CD4-positive, CD25-positive, alpha-beta regulatory T cell (primary cell): ENCODE measurements around the gene FASN. TPM values are rescaled to one million over a fixed set of nuclear protein-coding genes. Genes with fewer than 3 reads are reported as not detected.
A peak's percentile ranks its signal among the peaks of the same experiment; 100 is the strongest.

Experiments used
- ATAC-seq, 2 donors: fragments of 150-1000 bp; cut with Tn5 transposase; one replicate each; pipeline ENCODE4 v1.10.0; 2021; ENCODE audit warnings: low read depth in 2 of 2, moderate number of reproducible peaks in 2 of 2, moderate library complexity in 1 of 2
- DNase-seq, 3 donors: peaks; one replicate each; pipeline versions ENCODE4 v3.0.0 to v3.0.0-alpha.2; 2012 to 2022; ENCODE audit warnings: mixed read lengths in 1 of 3
- H3K27ac ChIP-seq: one replicate; pipeline ENCODE4 v1.7.0; 2013; ENCODE audit warnings: mild to moderate bottlenecking, low read length; ENCODE audit not compliant: insufficient read depth, poor library complexity, severe bottlenecking
- H3K27me3 ChIP-seq: one replicate; pipeline ENCODE4 v1.7.0; 2013; ENCODE audit warnings: low read length; ENCODE audit not compliant: control insufficient read depth, insufficient read depth
- H3K36me3 ChIP-seq: one replicate; pipeline ENCODE4 v1.7.0; 2013; ENCODE audit warnings: mild to moderate bottlenecking, low read length, moderate library complexity; ENCODE audit not compliant: control insufficient read depth, insufficient read depth
- H3K4me1 ChIP-seq: 2 replicates; pipeline ENCODE4 v1.7.0; 2013; ENCODE audit warnings: mild to moderate bottlenecking, low read length; ENCODE audit not compliant: insufficient read depth, control insufficient read depth, poor library complexity, severe bottlenecking
- H3K4me3 ChIP-seq: one replicate; pipeline ENCODE4 v1.7.0; 2013; ENCODE audit warnings: low read depth, mild to moderate bottlenecking, low read length, moderate library complexity
- H3K9me3 ChIP-seq, 2 experiments: 1 replicate in 1 of 2; 2 replicates in 1 of 2; pipeline ENCODE4 v1.7.0; 2013; ENCODE audit warnings: low read length in 2 of 2, mild to moderate bottlenecking in 1 of 2, moderate library complexity in 1 of 2; ENCODE audit not compliant: control insufficient read depth in 2 of 2
- H3K27ac Mint-ChIP-seq, 3 donors: one replicate each; pipeline ENCODE4 v1.8.0; 2020 to 2022; ENCODE audit warnings: mild to moderate bottlenecking in 3 of 3, mixed read lengths in 3 of 3, moderate library complexity in 2 of 3
- H3K27me3 Mint-ChIP-seq: one replicate; pipeline ENCODE4 v1.8.0; 2022; ENCODE audit warnings: mild to moderate bottlenecking, mixed read lengths
- H3K36me3 Mint-ChIP-seq: one replicate; pipeline ENCODE4 v1.8.0; 2020; ENCODE audit warnings: mixed read lengths
- H3K4me1 Mint-ChIP-seq, 4 donors: one replicate each; pipeline ENCODE4 v1.8.0; 2020 to 2022; ENCODE audit warnings: mixed read lengths in 4 of 4, mild to moderate bottlenecking in 1 of 4
- H3K4me3 Mint-ChIP-seq, 4 donors: one replicate each; pipeline ENCODE4 v1.8.0; 2020 to 2022; ENCODE audit warnings: mild to moderate bottlenecking in 4 of 4, mixed read lengths in 4 of 4, moderate library complexity in 3 of 4
- H3K9me3 Mint-ChIP-seq, 7 donors: one replicate each; pipeline ENCODE4 v1.8.0; 2020 to 2022; ENCODE audit warnings: mixed read lengths in 7 of 7, mild to moderate bottlenecking in 3 of 7, moderate library complexity in 2 of 7
- polyA plus RNA-seq, 4 donors: library from polyadenylated mRNA; unstranded; fragments of 300-500 nt; fragmentation: Illumina TruSeq; gene quantifications; one replicate each; pipeline ENCODE4 v1.2.3, GENCODE V29; 2021
- total RNA-seq: library from RNA; stranded (reverse); gene quantifications from one replicate; pipeline ENCODE4 v1.2.3, GENCODE V29; 2022

FASN gene
- total and polyA plus RNA-seq, 5 donors from 2014 or later = 0.23 to 153 (median 0.79) TPM

GRCh38 chr17:82103553-82104451, 5.8 kb upstream of the FASN start:
- no peaks in the 10 kb centered on the region for H3K36me3 Mint-ChIP-seq
- H3K27me3 Mint-ChIP-seq = no peaks in the 10 kb centered on the region
- Histone ChIP-seq H3K27me3 (no peaks in the 10 kb centered on the region), H3K36me3 (no peaks in the 10 kb centered on the region), H3K9me3 (no peaks in the 10 kb centered on the region), H3K4me1 (peaks cover 39% of the 10 kb centered on the region), H3K4me3 (no peak overlapping the region), H3K27ac (no peak overlapping the region)
- H3K4me1 Mint-ChIP-seq = peaks cover 0 to 50% (median 8%) of the 10 kb centered on the region in 4 donors
- ATAC-seq (no peak), DNase-seq (no peak)
- H3K4me3 Mint-ChIP-seq = peak overlapping the region in 1 of 4 donors; percentile 9
- H3K27ac Mint-ChIP-seq = peak overlapping the region in 1 of 3 donors; percentile 84
- no peaks in the 10 kb centered on the region for H3K9me3 Mint-ChIP-seq

DNA sequence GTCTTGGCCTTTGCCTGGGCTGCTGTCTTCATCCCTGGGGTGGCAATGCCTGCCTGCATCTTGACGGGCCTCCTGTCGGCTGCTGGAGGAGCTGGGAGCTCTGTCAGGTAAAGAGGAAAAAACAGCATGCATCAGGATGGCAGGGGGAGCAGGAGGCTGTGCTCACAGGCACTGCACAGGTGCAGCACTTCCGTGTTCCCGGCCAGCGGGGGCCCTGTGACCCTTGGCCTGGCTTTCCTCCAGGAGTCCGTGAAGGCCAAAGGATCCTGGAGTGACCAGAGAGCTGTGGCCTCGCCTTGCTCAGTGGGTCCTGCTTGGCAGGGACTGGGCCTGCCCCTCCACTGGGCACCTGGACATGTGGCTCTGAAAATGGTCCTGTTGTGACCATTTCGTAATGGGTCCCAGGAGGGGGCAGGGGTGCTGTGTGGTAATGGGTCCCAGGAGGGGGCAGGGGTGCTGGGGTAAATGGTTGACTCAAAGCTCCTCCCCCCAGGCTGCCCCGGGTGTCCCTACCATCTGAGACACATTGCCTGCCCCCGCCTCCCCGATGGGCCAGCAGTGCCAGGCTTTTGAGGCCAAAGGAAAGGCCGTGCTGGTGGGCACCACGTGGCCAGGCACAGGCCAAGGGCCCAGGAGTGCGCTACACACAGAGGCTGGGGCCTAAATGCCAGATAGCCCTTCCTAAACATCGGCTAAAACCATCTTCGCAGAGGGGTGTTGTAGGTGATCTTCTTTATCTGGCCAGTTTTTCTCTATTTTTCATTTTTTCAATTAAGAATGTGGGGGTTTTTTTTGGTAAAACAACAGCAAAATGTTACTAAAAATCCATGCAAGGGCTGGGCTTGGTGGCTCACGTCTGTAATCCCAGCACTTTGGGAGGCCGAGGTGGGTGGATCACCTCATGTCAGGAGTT, 4.0 kb upstream of the FASN start:
- Histone ChIP-seq H3K36me3 (no peaks in the 10 kb centered on the region), H3K27me3 (no peaks in the 10 kb centered on the region), H3K4me1 (peaks cover 35% of the 10 kb centered on the region), H3K4me3 (no peak overlapping the region), H3K9me3 (no peaks in the 10 kb centered on the region), H3K27ac (no peak overlapping the region)
- H3K4me1 Mint-ChIP-seq = peaks cover 0 to 37% (median 8%) of the 10 kb centered on the region in 4 donors
- no peaks in the 10 kb centered on the region for H3K9me3 Mint-ChIP-seq
- no peak for ATAC-seq
- H3K27me3 Mint-ChIP-seq = no peaks in the 10 kb centered on the region
- peak overlapping the region in 3 of 4 donors; percentile 38 to 89 (median 58) for H3K4me3 Mint-ChIP-seq
- no peaks in the 10 kb centered on the region for H3K36me3 Mint-ChIP-seq
- DNase-seq = no peak
- peak overlapping the region in 2 of 3 donors; percentile 52 to 84 for H3K27ac Mint-ChIP-seq

GRCh38 chr17:82101301-82101715, 3.3 kb upstream of the FASN start:
- H3K9me3 ChIP-seq = no peaks in the 10 kb centered on the region
- H3K4me1 ChIP-seq = peaks cover 35% of the 10 kb centered on the region
- H3K36me3 ChIP-seq = no peaks in the 10 kb centered on the region
- peak overlapping the region; percentile 24 to 89 (median 62) for H3K4me3 Mint-ChIP-seq
- H3K36me3 Mint-ChIP-seq = no peaks in the 10 kb centered on the region
- DNase-seq = no peak
- no peak overlapping the region for H3K27ac ChIP-seq
- no peaks in the 10 kb centered on the region for H3K9me3 Mint-ChIP-seq
- H3K4me1 Mint-ChIP-seq = peaks cover 0 to 33% (median 7%) of the 10 kb centered on the region in 4 donors
- H3K4me3 ChIP-seq = no peak overlapping the region
- no peaks in the 10 kb centered on the region for H3K27me3 Mint-ChIP-seq
- H3K27me3 ChIP-seq = no peaks in the 10 kb centered on the region
- ATAC-seq = no peak
- no peak overlapping the region for H3K27ac Mint-ChIP-seq

DNA sequence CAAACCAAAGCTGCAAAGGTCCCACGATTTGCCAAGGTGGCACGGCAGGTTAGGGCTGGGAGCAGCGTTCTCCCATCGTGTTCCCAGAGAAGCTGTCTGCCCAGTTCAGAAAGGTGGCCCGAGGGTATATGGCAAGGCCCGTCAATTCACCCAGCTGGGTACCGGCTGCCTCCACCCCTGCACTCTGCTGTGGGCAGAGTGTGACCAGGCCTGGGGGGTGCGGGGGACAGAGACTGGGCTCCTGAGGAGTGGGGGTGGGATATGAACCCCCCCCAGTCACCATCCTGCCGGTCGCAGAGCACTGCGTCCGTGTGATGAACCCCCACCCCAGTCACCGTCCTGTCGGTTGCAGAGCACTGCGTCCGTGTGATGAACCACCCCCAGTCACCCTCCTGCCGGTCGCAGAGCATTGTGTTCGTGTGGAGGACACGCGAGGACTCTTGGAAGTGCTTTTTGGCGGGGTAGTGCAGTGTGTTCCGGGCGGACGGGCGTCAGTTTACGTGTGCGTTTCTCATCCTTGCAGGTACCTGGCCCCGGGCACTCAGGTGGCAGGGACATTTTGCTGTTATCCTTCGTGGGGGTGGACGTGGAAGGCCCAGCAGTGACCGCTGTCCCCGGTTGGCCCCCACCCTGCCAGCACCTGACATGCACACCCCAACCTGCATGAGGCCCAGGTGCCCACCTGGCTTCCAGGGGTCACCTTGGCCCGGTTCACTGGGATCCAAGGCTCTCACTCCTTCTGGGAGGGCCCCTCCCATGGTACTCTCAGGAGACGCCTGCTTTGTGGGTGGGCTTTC, 2.7 kb upstream of the FASN start:
- no peak for DNase-seq

GRCh38 chr17:82098939-82099763, 1.1 kb upstream of the FASN start:
- H3K36me3 ChIP-seq = no peaks in the 10 kb centered on the region
- ATAC-seq (no peak), DNase-seq (peak in 1 of 3 donors; percentile 29)
- H3K9me3 ChIP-seq = no peaks in the 10 kb centered on the region
- H3K4me1 ChIP-seq = peaks cover 21% of the 10 kb centered on the region
- peak overlapping the region; percentile 81 to 89 (median 85) for H3K4me3 Mint-ChIP-seq
- no peak overlapping the region for H3K4me3 ChIP-seq
- peak overlapping the region in 2 of 3 donors; percentile 38 to 76 for H3K27ac Mint-ChIP-seq
- no peaks in the 10 kb centered on the region for H3K27me3 ChIP-seq
- H3K36me3 Mint-ChIP-seq = no peaks in the 10 kb centered on the region
- peaks cover 0 to 19% (median 3%) of the 10 kb centered on the region in 4 donors for H3K4me1 Mint-ChIP-seq
- H3K27ac ChIP-seq = peak overlapping the region; percentile 86
- H3K27me3 Mint-ChIP-seq = no peaks in the 10 kb centered on the region
- no peaks in the 10 kb centered on the region for H3K9me3 Mint-ChIP-seq

More for the DNA sequence above, 2.7 kb upstream of the FASN start:
- Mint-ChIP-seq H3K36me3 (no peaks in the 10 kb centered on the region), H3K9me3 (no peaks in the 10 kb centered on the region), H3K4me3 (peak overlapping the region; percentile 81 to 89 (median 85)), H3K27me3 (no peaks in the 10 kb centered on the region), H3K27ac (peak overlapping the region in 2 of 3 donors; percentile 14 to 46), H3K4me1 (peaks cover 0 to 29% (median 4%) of the 10 kb centered on the region in 4 donors)
- no peaks in the 10 kb centered on the region for H3K9me3 ChIP-seq
- no peak overlapping the region for H3K4me3 ChIP-seq
- H3K36me3 ChIP-seq = no peaks in the 10 kb centered on the region
- ATAC-seq = no peak
- H3K4me1 ChIP-seq = peaks cover 31% of the 10 kb centered on the region
- H3K27me3 ChIP-seq = no peaks in the 10 kb centered on the region
- no peak overlapping the region for H3K27ac ChIP-seq

DNA sequence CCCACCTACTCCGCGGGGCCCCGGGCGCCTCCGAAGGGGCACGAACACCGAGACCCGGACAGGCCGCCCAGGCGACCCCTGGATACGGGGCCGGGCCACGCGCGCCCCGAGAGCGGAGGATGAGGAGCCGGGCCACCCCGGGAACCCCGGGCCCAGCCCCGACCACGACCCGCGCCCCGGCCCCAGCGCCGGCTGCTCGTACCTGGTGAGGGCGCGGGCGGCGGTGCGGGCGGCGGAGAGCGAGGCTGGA, 192 bp downstream of the FASN start:
- ATAC-seq = no peak
- H3K4me1 ChIP-seq = peaks cover 21% of the 10 kb centered on the region
- no peaks in the 10 kb centered on the region for H3K9me3 Mint-ChIP-seq
- H3K27me3 Mint-ChIP-seq = no peaks in the 10 kb centered on the region
- no peak overlapping the region for H3K4me3 ChIP-seq
- peak overlapping the region; percentile 86 for H3K27ac ChIP-seq
- no peaks in the 10 kb centered on the region for H3K9me3 ChIP-seq
- H3K4me3 Mint-ChIP-seq = peak overlapping the region in 2 of 4 donors; percentile 78 to 85
- no peak overlapping the region for H3K27ac Mint-ChIP-seq
- no peaks in the 10 kb centered on the region for H3K36me3 Mint-ChIP-seq
- H3K36me3 ChIP-seq = peaks cover 3% of the 10 kb centered on the region
- peak in 1 of 3 donors; percentile 35 for DNase-seq
- H3K27me3 ChIP-seq = no peaks in the 10 kb centered on the region
- peaks cover 0 to 19% (median 2%) of the 10 kb centered on the region in 4 donors for H3K4me1 Mint-ChIP-seq
